Measurements from ENCODE around the gene YRDC.
"Not testable (repeated sequence)": the region's sequence is repeated elsewhere in the genome, so short reads cannot be mapped to it uniquely, and the experiment has no call there.

Gene YRDC

GRCh38 chr1:37793773-37794371 lies 14.1 kb downstream of the YRDC start, which contains the start of gene MANEAL:
TSS of gene MANEAL (plus strand) at chr1:37793847. CDS start at chr1:37794183, 336 bp downstream.
- ChIA-PET POLR2A (no interaction called here), CTCF (no interaction called here)
- no peak for DNase-seq (ENCODE audit: low read depth, low spot score)
- TF ChIP-seq CTCF (IDR thresholded peaks at IDR 0.05; ENCODE audit: insufficient read depth, low read length, missing control alignments), result no peak
- peak within 1 kb of the TSS; percentile 55 for H3K4me3 ChIP-seq (ENCODE audit: low read depth, low read length)

GRCh38 chr1:37792943-37793686 lies 14.9 kb downstream of the YRDC start:
- no peak for TF ChIP-seq CTCF (IDR thresholded peaks at IDR 0.05; ENCODE audit: insufficient read depth, low read length, missing control alignments)
- DNase-seq (ENCODE audit: low read depth, low spot score), result no peak
- CTCF ChIA-PET, result no interaction called here
- no peak overlapping the region for H3K4me3 ChIP-seq (ENCODE audit: low read depth, low read length)
- POLR2A ChIA-PET, result no interaction called here

GRCh38 chr1:37782491-37782890 lies 25.5 kb downstream of the YRDC start:
- DNase-seq (ENCODE audit: low read depth, low spot score), result no peak
- no peak for TF ChIP-seq CTCF (IDR thresholded peaks at IDR 0.05; ENCODE audit: insufficient read depth, low read length, missing control alignments)
- POLR2A ChIA-PET, result no interaction called here
- CTCF ChIA-PET, result no interaction called here
- no peak overlapping the region for H3K4me3 ChIP-seq (ENCODE audit: low read depth, low read length)

- ChIA-PET CTCF (no interaction called here), POLR2A (no interaction called here)
- no peak for DNase-seq (ENCODE audit: low read depth, low spot score)
- no peak for TF ChIP-seq CTCF (IDR thresholded peaks at IDR 0.05; ENCODE audit: insufficient read depth, low read length, missing control alignments)
- H3K4me3 ChIP-seq (ENCODE audit: low read depth, low read length), result no peak overlapping the region
These were observed 29.4 kb downstream of the YRDC start for GRCh38 chr1:37778654-37779053.

GRCh38 chr1:37776946-37777516 lies 31.0 kb downstream of the YRDC start:
- CTCF ChIA-PET, result no interaction called here
- no peak for TF ChIP-seq CTCF (IDR thresholded peaks at IDR 0.05; ENCODE audit: insufficient read depth, low read length, missing control alignments)
- POLR2A ChIA-PET, result no interaction called here
- no peak overlapping the region for H3K4me3 ChIP-seq (ENCODE audit: low read depth, low read length)
- no peak for DNase-seq (ENCODE audit: low read depth, low spot score)

- CTCF ChIA-PET; H3K4me3 ChIP-seq (ENCODE audit: low read depth, low read length); POLR2A ChIA-PET; DNase-seq (ENCODE audit: low read depth, low spot score): not testable (repeated sequence)
These were observed 36.6 kb downstream of the YRDC start for GRCh38 chr1:37771440-37771839.

All from AG04449 (cell line).